Stimulated activated CD4-positive, alpha-beta T cell treated with anti-CD3 and anti-CD28 coated beads, Interleukin-2, amount 100 ng/mL, for 24 hours (primary cell): ENCODE data around the gene DCP1B.
A peak's percentile ranks its signal among the peaks of the same experiment; 100 is the strongest.

Experiments
- DNase-seq, 2 donors: peaks; one replicate each; pipeline ENCODE4 v3.0.0-alpha.2; 2020

The DCP1B gene

GRCh38 chr12:1934068-1934467, 70.2 kb downstream of the DCP1B start:
- DNase-seq = no peak

GRCh38 chr12:1933342-1934051, 70.8 kb downstream of the DCP1B start:
- peak in 1 of 2 donors; percentile 6 for DNase-seq

- DNase-seq = no peak
Measured at GRCh38 chr12:1932264-1932777, 71.9 kb downstream of the DCP1B start.

- no peak for DNase-seq
Measured at GRCh38 chr12:1931642-1932041, 72.6 kb downstream of the DCP1B start.

GRCh38 chr12:1930803-1931597, 73.3 kb downstream of the DCP1B start:
- no peak for DNase-seq

- no peak for DNase-seq
Measured at GRCh38 chr12:1929985-1930802, 74.1 kb downstream of the DCP1B start.

GRCh38 chr12:1929241-1929984, 74.8 kb downstream of the DCP1B start:
- peak in 1 of 2 donors; percentile 13 for DNase-seq

GRCh38 chr12:1928439-1929121, 75.7 kb downstream of the DCP1B start:
- peak in 1 of 2 donors; percentile 3 for DNase-seq

- peak in 1 of 2 donors; percentile 8 for DNase-seq
Measured at GRCh38 chr12:1927751-1928351, 76.4 kb downstream of the DCP1B start.

- DNase-seq = peak in 1 of 2 donors; percentile 11
Measured at GRCh38 chr12:1927051-1927680, 77.1 kb downstream of the DCP1B start.

- DNase-seq = no peak
Measured at GRCh38 chr12:1926251-1926657, 78.0 kb downstream of the DCP1B start.

GRCh38 chr12:1925684-1926006, 78.6 kb downstream of the DCP1B start:
- peak in 1 of 2 donors; percentile 9 for DNase-seq

GRCh38 chr12:1924996-1925683, 79.1 kb downstream of the DCP1B start:
- DNase-seq = peak in 1 of 2 donors; percentile 13

GRCh38 chr12:1922985-1923384, 81.3 kb downstream of the DCP1B start:
- DNase-seq = no peak

GRCh38 chr12:1922075-1922709, 82.1 kb downstream of the DCP1B start:
- DNase-seq = no peak

GRCh38 chr12:1920971-1921370, 83.3 kb downstream of the DCP1B start:
- peak in 1 of 2 donors; percentile 13 for DNase-seq

- no peak for DNase-seq
Measured at GRCh38 chr12:1920436-1920835, 83.8 kb downstream of the DCP1B start.

- DNase-seq = no peak
Measured at GRCh38 chr12:1919763-1920162, 84.5 kb downstream of the DCP1B start.

- peak in 1 of 2 donors; percentile 8 for DNase-seq
Measured at GRCh38 chr12:1919284-1919683, 85.0 kb downstream of the DCP1B start.

- DNase-seq = peak in 1 of 2 donors; percentile 11
Measured at GRCh38 chr12:1918884-1919236, 85.4 kb downstream of the DCP1B start.
